ENCODE measurements around the gene DENND4B. TPM values are rescaled to one million over a fixed set of nuclear protein-coding genes. Genes with fewer than 3 reads are reported as not detected.
A peak's percentile ranks its signal among the peaks of the same experiment; 100 is the strongest.

DENND4B gene
- total RNA-seq, 1 donor from 2014 or later: 257 TPM

GRCh38 chr1:153888533-153888932, 58.0 kb downstream of the DENND4B start:
- DNase-seq (no peak), ATAC-seq (ENCODE audit: low read depth) (no peak)
- Mint-ChIP-seq H3K4me1 (peaks cover 48% of the 10 kb centered on the region), H3K9me3 (no peaks in the 10 kb centered on the region), H3K27ac (peak overlapping the region; percentile 60), H3K4me3 (no peak overlapping the region), H3K36me3 (ENCODE audit: low read depth) (peaks cover 55% of the 10 kb centered on the region), H3K27me3 (no peaks in the 10 kb centered on the region)
- CTCF ChIA-PET: no interaction called here
- intact Hi-C loops (cut with micrococcal nuclease): no loop called here
- no peak for TF ChIP-seq CTCF (IDR thresholded peaks at IDR 0.05)
- POLR2A ChIA-PET: interaction anchor here (0.7 kb wide), 1 partner anchor 65 kb away, joined by 5 read pairs; no protein-coding TSS in a partner anchor

- no peaks in the 10 kb centered on the region for H3K9me3 Mint-ChIP-seq
- ChIA-PET CTCF (no interaction called here), POLR2A (interaction anchor here (0.7 kb wide), 1 partner anchor 79 kb away, joined by 3 read pairs; no protein-coding TSS in a partner anchor)
- peaks cover 44% of the 10 kb centered on the region for H3K4me1 Mint-ChIP-seq
- no peak for ATAC-seq (ENCODE audit: low read depth)
- no peak overlapping the region for H3K4me3 Mint-ChIP-seq
- peaks cover 41% of the 10 kb centered on the region for H3K36me3 Mint-ChIP-seq (ENCODE audit: low read depth)
- intact Hi-C loops (cut with micrococcal nuclease): no loop called here
- no peak overlapping the region for H3K27ac Mint-ChIP-seq
- no peak for TF ChIP-seq CTCF (IDR thresholded peaks at IDR 0.05)
- DNase-seq: no peak
- no peaks in the 10 kb centered on the region for H3K27me3 Mint-ChIP-seq
Measured at GRCh38 chr1:153886127-153886526, 60.4 kb downstream of the DENND4B start.

- Mint-ChIP-seq H3K27me3 (no peaks in the 10 kb centered on the region), H3K36me3 (ENCODE audit: low read depth) (peaks cover 27% of the 10 kb centered on the region), H3K9me3 (no peaks in the 10 kb centered on the region), H3K4me3 (no peak overlapping the region), H3K27ac (no peak overlapping the region), H3K4me1 (peaks cover 36% of the 10 kb centered on the region)
- CTCF ChIA-PET: no interaction called here
- POLR2A ChIA-PET: interaction anchor here (1.0 kb wide), 1 partner anchor 75 kb away, joined by 4 read pairs; the partner anchor contains the start of gene CRTC2
- TF ChIP-seq CTCF (IDR thresholded peaks at IDR 0.05): no peak
- intact Hi-C loops (cut with micrococcal nuclease): loop anchor here (5.0 kb wide), 2 partner anchors 36 to 39 kb away; partner anchors contain the start of gene GATAD2B
- no peak for ATAC-seq (ENCODE audit: low read depth)
- no peak for DNase-seq
Measured at GRCh38 chr1:153883223-153883622, 63.3 kb downstream of the DENND4B start.

- H3K9me3 Mint-ChIP-seq: no peaks in the 10 kb centered on the region
- ATAC-seq (ENCODE audit: low read depth): no peak
- CTCF ChIA-PET: no interaction called here
Measured at GRCh38 chr1:153882296-153882912, 64.1 kb downstream of the DENND4B start.

More at GRCh38 chr1:153882296-153882912, 64.1 kb downstream of the DENND4B start:
- Mint-ChIP-seq H3K36me3 (ENCODE audit: low read depth) (peaks cover 20% of the 10 kb centered on the region), H3K4me3 (no peak overlapping the region), H3K27ac (no peak overlapping the region), H3K27me3 (no peaks in the 10 kb centered on the region), H3K4me1 (peaks cover 31% of the 10 kb centered on the region)
- no peak for TF ChIP-seq CTCF (IDR thresholded peaks at IDR 0.05)
- intact Hi-C loops (cut with micrococcal nuclease): loop anchor here (5.0 kb wide), 2 partner anchors 35 to 40 kb away; partner anchors contain the start of gene GATAD2B
- POLR2A ChIA-PET: interaction anchor here (2.3 kb wide), 1 partner anchor 63 kb away, joined by 11 read pairs; the partner anchor contains the start of gene DENND4B
- DNase-seq: no peak

Measured in activated B cell treated with CpG ODN at 0.5 μM for 24 hours (primary cell).